Renal cortical epithelial cell (primary cell): Measurements from ENCODE around the gene DHX32. TPM values are rescaled to one million over a fixed set of nuclear protein-coding genes. Genes with fewer than 3 reads are reported as not detected.

ENCODE experiments used
- DNase-seq: peaks from one replicate; pipeline ENCODE4 v3.0.0-alpha.2; 2011; ENCODE audit warnings: low read depth
- total RNA-seq: library from RNA; depleted of rRNA; stranded (reverse); fragments of >200 nt; gene quantifications from 2 replicates; pipeline ENCODE4 v1.2.3, GENCODE V29; 2014

Gene DHX32
- total RNA-seq, 1 donor from 2014 or later: 66.1 TPM

DNA sequence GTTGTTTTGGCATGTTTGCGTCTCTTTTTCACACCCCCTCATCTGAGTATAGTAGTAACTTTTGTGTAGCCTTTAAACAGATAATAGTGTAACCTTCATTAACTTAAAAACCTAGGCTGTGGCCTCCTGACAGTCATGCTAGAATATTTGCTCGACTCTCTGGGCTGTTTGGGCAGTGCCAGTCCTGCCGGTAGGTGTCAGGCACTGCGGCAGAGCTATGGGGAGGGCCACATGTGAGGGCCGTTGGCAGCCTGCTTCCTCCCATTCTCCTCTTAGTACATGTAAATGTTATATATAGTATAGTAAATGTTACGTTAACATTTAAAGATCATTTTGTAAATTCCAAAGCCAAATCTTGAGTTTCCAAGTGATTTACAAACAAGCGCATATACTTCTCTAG is 31.6 kb downstream of the DHX32 start:
- no peak for DNase-seq

GRCh38 chr10:125848857-125849256 is 32.2 kb downstream of the DHX32 start:
- DNase-seq: no peak

DNA sequence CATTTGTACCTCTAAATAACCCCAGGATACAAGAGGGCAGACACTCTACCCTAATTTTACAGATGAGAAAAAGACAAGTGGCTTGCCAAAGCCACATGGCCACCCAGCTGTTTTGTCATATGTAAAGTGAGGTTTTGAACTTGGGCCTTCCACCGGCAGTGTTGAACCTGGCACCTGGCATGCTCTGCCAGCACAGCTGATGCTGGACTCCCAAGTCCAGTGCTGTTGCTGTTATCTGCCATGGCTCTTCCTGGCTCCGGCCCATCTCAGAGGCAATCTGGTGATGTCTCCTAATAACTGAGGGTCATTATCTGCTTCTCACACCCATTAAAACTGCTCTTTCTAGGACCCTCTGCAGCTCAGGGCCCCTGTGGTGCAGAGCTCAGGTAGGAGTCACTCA is 32.7 kb downstream of the DHX32 start:
- no peak for DNase-seq

GRCh38 chr10:125846894-125847293 is 34.2 kb downstream of the DHX32 start:
- no peak for DNase-seq

GRCh38 chr10:125845617-125846016 is 35.5 kb downstream of the DHX32 start:
- DNase-seq: no peak

DNA sequence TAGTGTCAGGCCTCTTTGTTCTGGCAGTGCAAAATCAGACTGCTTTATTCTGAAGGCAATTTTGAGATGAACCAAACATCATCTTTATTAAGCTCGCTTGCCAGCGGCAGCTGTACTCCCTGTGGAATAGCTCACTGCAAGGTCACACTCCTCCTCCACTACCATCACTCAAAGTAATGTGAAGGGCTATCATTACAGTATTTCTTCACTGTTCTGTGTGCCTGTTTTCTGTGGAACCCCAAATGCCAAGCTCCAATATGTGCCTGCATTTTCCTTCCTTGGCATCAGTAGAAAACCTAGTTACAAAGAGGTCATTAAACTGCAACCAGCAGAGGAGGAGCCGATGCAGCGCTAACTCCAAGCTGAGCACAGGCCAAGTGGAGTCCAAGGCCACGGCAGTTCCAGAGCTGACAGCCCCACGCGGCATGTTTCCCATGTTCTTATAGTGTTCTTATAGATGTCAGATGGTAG is 36.3 kb downstream of the DHX32 start:
- DNase-seq: no peak

DNA sequence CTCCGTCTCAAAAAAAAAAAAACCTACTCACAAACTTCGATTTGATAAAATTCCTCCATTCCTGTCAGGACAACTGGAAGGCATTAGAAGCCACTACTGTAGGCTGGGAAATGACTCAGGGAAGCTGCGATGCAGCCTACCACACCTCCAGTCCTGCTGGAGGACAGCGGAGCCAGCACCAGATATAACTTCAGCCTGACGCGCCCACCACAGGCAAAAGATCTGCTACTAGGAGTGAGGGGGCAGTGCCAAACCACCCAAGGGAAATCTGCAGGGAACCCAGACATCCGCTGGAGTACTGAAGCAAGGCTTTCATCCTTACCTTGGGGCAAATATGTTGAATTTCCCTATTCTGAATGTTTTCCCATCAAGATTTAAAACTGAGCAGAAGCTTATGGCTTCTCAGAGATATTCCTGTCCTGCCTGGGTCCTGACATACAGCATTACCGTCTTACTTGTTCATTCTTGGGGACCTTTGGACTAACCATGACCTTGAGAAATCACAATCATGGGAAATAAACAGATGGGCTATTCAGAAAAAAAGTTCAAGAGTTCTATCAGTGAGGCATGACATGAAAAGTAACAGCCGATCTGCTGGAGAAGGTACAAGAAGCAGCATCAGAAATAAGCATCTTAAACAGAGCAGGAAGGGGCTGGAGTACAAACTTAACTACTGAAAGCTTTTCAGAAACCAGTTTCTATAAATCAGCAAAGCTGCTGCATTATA is 37.3 kb downstream of the DHX32 start:
- no peak for DNase-seq

DNA sequence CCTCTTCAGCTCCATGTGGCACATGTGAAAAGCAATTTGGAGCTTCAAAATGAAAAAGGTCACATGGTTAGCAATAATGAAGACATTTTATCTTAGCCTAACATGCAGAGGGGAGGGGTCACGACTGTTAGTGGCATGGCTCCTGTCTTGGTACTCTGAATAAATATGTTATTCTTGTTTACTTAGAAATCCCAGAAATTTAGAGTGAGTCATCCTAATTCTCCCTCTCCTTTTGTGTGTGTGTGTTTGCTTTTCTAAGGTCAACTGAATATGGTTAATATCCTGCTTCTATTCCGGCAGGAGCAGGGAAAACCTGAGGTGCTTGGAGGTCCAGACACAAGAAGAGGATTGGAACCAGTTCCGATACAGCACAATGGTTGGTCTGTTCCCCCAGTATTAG is 40.1 kb downstream of the DHX32 start:
- DNase-seq: peak; percentile 17

GRCh38 chr10:125840406-125840805 is 40.7 kb downstream of the DHX32 start:
- DNase-seq: no peak

- no peak for DNase-seq
Observed at GRCh38 chr10:125838802-125839575, 42.1 kb downstream of the DHX32 start.

DNA sequence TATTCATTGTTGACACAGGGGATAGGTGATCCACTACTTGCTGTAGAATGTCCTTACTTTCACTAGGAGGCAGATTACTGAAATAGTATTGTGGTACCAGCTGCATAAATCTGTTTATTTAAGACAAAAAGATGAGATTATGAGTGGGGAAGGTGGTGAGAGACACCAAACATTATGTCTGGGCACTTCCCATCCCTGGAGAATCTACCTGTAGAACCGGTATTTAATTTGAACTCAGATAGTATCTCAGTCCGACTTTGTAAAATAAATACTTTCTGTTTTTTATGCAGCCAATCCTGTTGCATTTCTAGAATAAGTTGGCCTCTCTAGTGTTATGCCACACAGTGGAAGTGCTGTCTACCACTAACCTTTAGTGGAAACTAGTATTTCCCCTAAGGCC is 44.3 kb downstream of the DHX32 start:
- DNase-seq: no peak

GRCh38 chr10:125828311-125828710 is 52.8 kb downstream of the DHX32 start:
- DNase-seq: no peak

GRCh38 chr10:125827133-125827532 is 54.0 kb downstream of the DHX32 start:
- no peak for DNase-seq

DNA sequence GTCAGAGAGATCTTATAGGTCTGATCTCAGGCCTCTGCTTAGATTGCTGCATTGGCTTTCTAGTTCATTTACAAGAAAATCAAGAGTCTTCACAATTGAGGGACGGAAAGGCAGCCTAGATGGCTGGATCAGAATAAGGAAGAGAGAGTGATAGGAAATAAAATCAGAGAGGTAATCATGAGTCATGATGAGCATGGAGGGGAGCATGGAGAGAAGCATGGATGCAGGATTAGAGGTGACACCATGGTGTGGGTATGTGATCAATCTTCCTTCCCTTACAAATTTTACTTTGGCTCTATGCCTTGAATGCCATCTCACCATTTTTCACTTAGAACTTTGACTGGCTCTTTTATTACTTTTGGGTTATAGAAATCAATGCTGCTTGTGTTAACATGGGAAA is 56.4 kb downstream of the DHX32 start:
- DNase-seq: no peak

- DNase-seq: no peak
Observed at GRCh38 chr10:125823663-125824251, 57.3 kb downstream of the DHX32 start.

DNA sequence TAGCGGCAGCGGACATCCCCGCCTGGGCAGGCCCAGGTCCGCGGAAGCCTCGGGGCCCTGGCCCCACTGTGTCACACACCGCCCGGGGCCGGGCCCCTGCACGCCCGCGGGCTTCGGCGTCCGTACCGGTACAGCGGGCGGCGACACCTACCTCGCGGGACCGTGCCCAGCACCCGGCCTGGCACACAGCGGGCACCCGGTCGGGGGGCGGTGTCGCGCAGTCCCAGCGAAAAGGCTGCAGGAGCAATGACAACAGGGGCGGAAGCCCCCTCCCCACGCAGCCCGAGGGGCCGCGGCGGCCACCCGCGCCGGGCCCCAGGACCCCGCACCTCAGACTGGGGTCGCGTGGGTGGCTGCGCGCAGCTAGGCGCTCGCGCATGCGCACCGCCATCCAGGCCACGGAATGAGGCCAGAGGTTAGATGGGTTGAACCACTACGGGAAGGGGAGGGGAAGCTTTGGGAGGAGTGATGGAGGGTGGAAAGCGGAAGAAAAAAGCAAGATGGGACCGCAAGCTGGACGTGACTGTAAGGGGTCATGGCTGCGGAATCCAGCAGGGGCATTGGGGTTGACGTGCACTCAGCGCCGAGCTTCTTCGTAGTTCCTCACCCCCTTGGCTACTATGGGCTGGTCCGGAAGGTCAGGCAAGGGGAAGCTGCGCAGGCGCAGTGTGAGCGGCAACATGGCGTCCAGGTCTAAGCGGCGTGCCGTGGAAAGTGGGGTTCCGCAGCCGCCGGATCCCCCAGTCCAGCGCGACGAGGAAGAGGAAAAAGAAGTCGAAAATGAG is 58.0 kb downstream of the DHX32 start, which contains the start of the genes BCCIP and UROS:
BCCIP (plus strand) TSS at position 669 of the 785 bp plus-strand sequence; CDS start at position 681, 12 bp downstream.
UROS (minus strand) TSS at position 381 of the 785 bp plus-strand sequence. CDS start 6,759 bp downstream, outside the sequence.
- DNase-seq: peak; percentile 72

- no peak for DNase-seq
Observed at GRCh38 chr10:125820701-125821100, 60.4 kb downstream of the DHX32 start.

DNA sequence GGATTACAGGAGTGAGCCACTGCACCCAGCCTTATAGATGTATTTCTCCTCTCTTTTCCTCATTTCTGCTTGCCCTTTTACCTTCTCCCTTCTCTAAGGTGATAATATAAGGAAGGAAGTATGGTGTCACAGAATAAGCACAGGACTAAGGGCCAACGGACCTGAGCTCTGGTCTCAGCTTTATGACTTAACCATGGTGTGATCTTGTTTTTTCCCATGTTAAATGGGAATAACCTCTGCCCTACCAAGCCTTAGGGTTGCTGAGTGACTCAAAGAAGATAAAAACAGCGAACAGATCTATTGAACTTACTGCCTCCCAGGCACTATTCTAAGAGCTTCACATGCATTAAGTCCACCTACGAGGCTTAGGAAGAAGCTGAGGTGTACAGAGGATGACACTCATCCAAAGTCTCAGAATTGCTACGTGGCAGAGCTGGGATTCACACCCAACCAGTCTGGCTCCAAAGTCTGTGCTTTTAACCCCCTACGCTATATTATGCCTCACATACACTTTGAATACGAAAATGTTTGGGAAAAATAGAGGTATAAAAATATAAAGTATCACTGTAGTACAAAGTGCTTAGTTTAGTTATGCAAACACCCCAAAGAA is 63.6 kb downstream of the DHX32 start:
- no peak for DNase-seq

DNA sequence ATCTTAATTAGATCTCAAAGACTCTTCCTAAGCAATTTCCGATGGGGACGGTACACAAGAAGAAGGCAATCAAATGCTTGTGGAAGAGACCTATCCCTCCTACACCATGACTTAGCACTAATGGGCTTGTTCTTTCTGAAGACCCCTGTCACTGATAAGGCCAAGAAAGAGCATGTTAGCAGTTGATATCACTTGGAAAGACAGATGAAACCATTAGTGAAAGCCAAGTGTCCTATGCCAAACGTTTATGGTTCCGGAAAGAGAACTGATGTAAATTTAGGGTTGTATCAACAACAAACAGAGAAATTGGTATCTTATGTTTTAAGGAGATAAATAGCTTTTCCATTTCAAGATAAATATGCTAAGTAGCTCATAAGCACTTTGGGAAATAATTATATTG is 64.5 kb downstream of the DHX32 start:
- no peak for DNase-seq

DNA sequence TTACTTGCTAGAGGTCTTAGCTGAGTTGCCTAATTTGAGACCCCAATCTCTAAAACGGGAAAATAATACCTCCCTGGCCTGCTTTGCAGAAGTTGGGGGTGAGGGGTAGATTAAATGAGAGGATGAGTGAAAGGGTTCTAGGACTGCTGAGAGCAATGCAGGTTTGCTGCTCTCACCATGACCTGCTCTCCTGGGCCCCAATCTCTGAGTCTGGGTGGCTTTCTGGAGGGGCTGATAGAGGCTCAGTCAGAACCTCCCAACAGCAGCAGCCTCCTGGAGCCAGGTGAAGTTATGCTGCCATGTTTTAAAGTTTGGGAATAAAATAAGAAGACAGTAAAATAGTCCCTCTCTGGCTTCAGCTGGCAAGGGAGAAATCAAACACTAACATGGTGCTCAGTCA is 65.3 kb downstream of the DHX32 start:
- DNase-seq: no peak

DNA sequence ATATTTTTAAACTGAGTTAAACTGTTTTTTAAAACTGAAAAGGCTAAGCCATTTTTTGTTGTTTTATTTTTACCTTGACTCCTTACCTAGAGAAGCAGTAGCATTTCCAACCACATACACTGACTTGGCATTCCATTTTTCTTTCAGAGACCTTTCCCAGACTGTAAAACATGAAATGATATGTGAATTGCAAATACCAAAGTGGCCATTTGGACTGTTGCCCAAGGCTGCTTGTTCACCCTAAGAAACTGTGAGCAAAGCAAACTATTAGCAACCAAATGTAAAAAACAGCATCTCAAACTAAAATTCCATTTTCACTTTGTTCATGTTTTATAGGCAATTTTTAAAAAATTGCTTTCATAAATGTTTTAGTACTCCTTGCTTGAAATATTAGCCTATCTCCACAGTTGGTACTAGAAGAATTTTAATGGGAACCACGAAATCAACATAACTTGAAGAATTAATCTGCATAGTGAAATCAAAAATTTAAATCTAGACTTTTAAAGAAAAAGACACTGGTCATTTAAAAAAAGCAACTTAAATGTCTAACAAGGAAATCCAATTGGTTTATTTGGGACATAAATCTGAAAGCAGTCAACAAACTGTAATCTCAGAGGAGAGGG is 68.9 kb downstream of the DHX32 start:
- DNase-seq: no peak
